Measurements from ENCODE around the gene FCHSD1.

Gene FCHSD1

GRCh38 chr5:141650851-141651727 is at the start of gene FCHSD1:
Gene FCHSD1, minus strand, starts transcription at chr5:141651418. Its CDS starts 50 bp downstream, at chr5:141651368.
- FAIRE-seq: no peak

DNA sequence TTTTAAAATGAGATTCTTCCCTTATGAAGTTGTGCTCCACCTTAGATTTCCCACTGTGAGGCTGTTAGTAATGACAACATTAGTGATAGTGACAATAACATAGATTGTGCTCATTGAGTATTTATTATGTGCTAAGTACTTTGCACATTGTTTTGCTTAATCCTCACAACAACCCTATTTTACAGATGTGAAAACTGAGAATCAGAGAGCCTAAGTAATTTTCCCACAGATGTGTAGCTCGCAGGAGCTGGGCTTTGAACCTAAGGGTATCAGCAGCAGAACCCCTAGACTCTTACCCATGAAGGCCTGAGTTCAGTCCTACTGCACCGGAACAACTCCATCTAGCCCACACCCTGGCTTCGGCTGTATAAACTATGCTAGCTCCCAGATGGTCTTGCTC is 46.4 kb upstream of the FCHSD1 start:
- FAIRE-seq: no peak

DNA sequence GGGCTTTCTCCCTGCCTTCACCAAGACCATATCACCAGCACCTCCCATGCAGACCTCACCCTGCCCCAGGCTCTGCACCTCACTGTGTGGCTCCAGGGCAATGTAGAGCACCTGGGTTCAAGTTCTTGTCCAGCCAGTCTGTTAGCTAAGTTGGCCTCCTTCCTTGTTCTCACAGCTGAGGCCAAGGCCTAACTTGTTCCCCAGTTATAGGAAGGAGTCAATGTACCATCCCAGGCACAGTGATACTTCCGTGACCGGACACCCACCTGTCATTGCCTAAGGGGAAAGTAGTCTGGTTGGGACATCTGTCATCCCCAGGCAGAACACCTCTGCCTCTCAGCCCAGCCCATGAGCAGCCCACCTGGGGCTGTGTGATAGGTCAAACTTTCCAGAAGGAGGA is 45.2 kb upstream of the FCHSD1 start:
- FAIRE-seq: no peak

GRCh38 chr5:141695627-141696215 is 44.5 kb upstream of the FCHSD1 start:
- no peak for FAIRE-seq

DNA sequence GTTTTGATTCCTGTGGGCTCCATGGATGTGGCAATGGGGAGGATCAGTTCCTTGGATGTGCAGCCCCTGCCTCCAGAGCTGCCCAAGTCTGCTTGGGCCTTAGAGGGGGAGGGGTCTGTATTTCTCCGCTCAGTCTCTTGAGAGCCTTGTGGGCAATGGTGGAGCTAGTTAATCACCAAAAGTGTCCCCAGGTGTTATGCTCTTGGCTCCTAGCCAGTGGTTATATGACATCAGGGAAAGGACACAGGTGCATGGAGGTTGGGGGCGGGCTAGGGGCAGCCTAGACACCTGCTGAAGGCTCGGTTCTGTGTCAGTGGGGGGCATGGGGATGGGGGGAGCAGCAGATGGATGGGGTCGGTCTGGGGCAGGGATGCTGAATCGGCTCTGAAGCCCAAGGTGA is 43.3 kb upstream of the FCHSD1 start:
- no peak for FAIRE-seq

DNA sequence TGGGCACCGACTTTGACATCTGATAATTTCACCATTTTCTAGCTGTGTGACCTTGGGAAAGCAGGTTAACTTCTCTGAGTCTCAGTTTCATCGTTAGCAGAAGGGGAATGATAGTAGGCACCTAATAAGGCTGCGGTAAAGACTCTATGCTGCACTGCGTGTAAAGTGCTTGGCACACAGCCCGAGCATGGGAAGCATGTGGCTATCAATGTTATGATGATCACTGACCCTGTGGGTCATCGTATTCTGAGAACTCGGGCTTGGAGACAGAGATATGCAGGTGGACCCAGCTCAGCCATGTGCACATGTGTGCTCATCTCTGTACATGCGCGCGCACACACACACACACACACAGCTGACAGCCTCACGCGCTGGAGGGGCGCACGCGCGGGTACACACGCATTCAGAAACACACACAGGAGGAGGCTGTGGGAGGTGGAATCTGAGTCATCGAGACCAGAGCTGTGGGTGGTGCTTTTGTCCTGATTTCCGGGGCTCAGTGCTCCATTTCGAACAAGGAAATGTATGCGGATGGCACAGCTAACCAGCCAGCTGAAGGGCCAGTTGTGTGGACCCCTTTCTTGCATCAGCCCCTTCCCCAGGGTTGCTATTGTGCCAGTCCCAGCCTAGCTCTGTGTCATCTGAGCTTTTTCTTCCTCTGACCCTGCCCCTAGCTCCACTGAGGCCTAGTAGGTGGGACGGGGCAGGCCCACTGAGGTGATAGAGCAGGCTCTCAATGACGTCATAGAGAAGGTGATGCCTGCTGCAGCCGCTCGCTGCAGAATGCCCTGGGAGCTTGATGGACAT is 41.9 kb upstream of the FCHSD1 start:
- FAIRE-seq: no peak

DNA sequence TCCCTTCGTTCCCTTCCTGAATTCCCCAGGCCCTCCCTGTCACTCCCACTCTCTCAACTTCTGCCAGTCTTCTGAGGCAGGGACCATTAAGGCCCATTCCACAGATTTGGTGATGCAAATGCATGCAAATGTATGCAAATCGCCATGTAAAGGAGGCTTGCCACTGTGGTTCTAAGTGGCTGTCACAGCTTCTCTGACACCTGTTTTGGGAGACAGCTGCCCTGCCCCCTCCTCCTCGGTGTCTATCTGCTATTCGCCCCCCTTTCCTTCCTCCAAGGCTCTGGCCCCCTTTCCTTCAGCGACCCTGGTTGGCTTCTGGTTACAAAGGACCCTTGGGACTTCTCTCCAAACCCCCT is 41.3 kb upstream of the FCHSD1 start:
- FAIRE-seq: no peak

DNA sequence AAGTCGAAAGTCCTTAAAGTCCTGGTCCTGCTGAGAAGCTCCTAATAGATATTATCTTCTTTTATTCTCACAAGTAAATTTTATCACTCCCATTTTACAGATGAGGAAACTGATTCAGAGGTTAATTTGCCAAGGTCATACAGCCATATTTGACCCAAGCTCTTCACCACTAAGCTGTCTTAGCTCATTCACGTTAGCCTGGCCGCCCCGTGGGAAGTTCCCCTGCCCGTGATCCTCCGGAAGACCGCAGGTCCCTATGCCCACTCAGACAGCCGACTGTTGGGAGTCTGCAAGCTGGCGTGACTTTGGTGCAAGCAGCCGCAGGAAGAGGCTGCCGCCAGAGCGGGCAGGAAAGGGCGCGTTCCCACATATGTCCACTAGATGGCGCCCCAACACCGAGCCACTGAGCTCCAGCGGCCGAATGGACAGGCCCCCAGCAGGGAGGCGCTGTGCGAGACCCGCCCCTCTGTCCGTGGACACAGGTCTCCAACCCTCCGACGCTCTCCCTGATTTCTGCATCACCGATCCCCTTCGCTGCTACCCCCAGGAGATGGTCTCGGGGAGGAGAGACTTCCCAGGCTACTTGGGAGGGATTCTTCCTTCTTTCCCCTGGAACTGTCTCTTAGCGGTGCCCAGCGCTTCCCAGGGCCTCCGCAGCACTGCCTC is 40.8 kb upstream of the FCHSD1 start:
- FAIRE-seq: no peak

DNA sequence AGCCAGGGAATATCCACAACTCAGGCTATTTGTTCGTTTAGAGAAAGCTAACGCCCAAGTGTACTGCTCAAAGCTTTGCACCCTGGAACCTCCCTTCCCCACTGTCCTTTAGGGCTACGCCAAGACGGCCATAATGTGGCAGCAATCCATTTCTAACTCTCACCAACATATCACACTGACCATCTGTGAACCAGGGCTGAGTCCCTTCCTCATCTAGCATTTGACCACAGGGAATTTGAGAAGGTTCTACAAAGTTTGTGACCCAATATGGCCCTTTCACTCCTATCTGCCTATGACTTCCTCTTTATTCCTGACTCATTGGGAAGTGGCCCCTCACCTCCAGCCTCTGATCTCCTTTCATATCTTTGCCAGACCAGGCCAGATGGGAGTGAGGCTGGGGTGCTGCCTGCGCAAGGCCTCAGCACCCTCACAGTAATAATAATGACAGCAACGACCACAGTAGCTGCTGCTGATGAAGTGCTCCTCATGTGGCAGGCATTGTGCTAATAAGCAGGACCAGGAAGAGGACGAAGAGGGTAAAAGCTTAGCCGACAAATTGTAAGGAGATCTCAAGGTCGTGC is 40.2 kb upstream of the FCHSD1 start:
- no peak for FAIRE-seq

DNA sequence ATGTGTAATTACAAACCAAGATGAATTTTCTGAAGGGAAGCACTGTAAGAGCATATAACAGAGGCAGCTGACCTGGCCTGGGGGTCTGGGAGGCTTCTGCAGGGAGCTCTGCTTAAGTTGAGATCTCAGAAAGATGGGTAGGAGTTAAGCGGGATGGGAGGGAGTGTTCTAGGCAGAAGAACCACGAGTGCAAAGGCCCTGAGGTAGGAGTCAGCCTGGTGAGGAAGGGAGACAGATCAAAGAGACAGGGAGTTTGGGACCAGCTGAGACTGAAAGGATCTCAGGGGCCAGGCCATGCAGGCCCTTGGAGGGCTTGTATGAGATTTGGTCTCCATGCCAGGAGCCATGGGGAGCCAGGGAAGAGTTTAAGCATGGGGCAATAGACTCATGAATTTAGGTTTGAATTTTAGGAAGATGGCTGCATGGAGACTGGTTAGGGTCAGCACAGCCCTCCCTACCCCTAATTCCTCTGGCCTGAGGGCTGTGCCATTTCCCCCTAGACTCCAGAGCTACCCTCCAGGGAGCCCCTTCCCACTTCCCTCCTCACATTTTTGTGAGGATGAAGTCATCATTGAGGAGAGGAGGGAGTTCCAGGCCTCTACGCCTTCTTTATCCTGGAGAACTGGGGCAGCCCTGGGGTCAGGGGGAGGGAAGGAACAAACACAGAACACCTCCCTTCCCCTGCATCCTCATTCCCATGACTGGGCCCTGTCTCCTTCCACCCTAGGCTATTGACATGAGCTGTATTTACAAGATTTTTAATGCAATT is 35.6 kb upstream of the FCHSD1 start:
- FAIRE-seq: no peak

DNA sequence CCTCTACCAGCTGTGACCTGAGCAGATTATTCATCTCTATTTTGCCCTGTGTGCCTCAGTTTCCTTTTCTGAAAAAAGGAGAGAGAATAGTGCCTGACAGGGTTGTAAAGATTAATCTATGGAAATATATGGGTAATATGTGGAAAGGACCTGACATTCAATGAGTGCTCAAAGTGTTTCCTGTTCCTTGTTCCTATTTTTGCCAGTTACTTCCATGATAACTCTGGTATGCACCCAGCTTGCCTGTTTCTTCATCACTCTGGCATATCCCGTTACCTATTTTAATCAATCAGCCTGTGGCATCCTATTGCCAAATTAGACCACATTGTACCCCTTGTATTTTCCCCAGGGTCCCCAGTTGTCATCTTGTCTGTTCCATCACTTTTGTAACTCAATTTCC is 34.4 kb upstream of the FCHSD1 start:
- no peak for FAIRE-seq

GRCh38 chr5:141683596-141684141 is 32.5 kb upstream of the FCHSD1 start:
- no peak for FAIRE-seq

DNA sequence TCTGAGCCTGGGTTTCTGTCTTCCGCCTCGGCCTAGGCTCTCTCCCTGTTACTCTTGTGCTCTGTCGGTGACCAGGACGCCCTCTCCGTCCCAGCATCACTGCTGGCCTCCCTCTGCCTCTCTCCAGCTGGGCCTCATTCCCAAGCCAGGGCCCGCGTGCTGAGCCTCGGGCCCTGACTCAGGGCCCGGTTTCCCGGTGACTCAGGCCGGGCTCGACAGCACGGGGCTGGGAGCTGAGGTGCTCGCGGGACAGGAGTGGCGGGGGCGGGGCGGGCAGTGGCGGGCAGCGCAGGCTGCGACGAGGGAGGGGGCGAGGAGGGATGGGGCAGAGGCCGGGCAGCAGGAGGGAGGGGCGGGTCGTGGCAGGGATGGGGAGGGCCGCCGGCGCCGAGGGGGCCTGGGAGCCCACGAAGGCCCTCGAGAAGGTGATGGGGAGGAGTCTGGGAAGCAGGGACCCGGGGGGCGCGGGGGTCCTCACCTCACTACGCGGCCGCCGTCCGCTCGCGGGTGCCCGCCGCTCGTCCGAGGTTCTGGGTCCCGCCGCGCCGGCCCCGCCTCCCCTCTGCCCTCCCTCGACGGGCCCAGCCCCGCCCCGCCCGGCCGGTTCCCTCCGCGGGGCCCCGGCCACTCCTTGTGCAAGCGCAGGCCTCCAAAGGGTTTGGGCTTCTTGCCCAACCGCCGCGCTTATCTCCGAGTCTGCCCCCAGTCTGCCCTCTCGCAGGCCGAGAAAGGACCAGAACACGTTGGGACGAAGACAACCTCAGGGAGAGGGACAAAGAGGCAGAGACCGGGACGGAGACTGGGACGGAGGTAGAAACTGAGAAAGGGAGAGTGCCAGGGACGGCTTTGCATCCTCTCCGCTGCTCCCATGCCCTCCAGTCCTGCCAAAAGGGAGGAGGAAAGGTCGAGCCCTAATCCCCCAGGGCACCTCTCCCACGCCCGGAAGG is 30.8 kb upstream of the FCHSD1 start, which contains the start of gene ARAP3:
Gene ARAP3 (minus strand): TSS at position 536 of the 947 bp plus-strand sequence. CDS start 1,744 bp downstream, outside the sequence.
- no peak for FAIRE-seq

- FAIRE-seq: no peak
These were observed 30.1 kb upstream of the FCHSD1 start for GRCh38 chr5:141681295-141681694.

GRCh38 chr5:141680751-141681201 is 29.6 kb upstream of the FCHSD1 start:
- FAIRE-seq: no peak

GRCh38 chr5:141680178-141680577 is 29.0 kb upstream of the FCHSD1 start:
- FAIRE-seq: no peak

DNA sequence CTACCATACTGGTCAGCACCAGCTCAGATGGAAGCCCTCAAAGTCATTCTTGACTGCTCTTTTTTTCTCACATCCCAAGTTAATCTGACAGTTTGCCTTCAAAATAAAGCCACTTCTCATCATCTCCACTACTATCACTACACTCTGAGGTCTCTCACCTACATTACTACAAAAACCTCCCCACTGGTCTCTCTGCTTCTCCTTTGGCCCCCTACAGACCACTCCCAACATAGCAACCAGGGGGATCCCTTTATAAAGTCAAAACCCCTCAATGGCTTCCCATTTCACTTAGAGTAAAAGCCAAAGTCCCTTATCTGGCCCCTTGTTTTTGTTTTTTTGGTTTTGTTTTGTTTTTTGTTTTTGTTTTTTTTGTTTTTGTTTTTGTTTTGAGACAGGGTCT is 26.2 kb upstream of the FCHSD1 start:
- FAIRE-seq: no peak

- no peak for FAIRE-seq
These were observed 24.5 kb upstream of the FCHSD1 start for GRCh38 chr5:141675672-141676071.

DNA sequence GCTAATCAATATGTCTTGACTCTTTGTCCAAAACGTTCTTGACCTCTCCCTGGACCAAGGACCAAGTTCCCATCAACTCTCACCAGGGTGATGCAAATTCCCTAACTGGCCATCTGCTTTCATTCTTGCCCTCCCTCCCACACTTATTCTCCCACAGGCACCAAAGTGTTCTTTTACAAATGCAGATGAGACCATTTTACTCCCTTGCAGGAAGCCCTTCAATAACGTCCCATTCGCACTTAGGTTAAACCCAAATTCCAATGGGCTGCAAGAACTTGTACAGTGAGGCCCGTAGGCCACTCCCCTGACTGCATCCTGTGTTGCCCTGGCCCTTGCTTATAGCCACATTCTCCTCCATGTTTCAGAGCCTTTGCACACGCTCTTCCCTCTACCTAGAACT is 23.5 kb upstream of the FCHSD1 start:
- no peak for FAIRE-seq

Measured in A204.1 (cell line).